ENCODE results near the gene BUB1B.

BUB1B gene

DNA sequence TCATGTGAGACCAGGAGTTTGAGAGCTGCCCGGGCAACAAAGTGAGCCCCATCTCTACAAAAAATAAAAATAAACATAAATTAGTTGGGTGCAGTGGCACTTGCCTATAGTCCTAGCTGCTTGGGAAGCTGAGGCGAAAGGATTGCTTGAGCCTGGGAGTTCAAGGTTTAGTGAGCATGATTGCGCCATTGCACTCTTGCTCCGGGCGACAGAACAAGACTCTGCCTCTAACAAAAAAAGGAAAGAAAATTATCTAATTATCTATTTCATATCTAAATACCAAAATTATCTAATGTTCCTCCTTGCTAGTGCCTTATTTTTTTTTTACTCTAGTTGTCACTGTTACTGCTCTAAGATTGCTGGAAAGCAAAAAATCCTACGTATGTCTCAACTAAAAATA lies 61.3 kb downstream of the BUB1B start:
- H3K36me3 ChIP-seq (ENCODE audit: control insufficient read depth, insufficient read depth, low read length) = no peaks in the 10 kb centered on the region
- no peak for DNase-seq
- H3K9me3 ChIP-seq (ENCODE audit: control insufficient read depth, low read length) = no peaks in the 10 kb centered on the region
- no peak overlapping the region for H3K4me3 ChIP-seq (ENCODE audit: insufficient read depth, low read depth, low read length, poor library complexity, severe bottlenecking)
- no peaks in the 10 kb centered on the region for H3K27me3 ChIP-seq (replicated peaks; ENCODE audit: control insufficient read depth, insufficient read depth, low read length, poor library complexity, severe bottlenecking)
- H3K27ac ChIP-seq (ENCODE audit: insufficient read depth, low read length, poor library complexity, severe bottlenecking) = no peak overlapping the region
- no peaks in the 10 kb centered on the region for H3K4me1 ChIP-seq (ENCODE audit: control insufficient read depth, insufficient read depth, low read length, poor library complexity, severe bottlenecking)

DNA sequence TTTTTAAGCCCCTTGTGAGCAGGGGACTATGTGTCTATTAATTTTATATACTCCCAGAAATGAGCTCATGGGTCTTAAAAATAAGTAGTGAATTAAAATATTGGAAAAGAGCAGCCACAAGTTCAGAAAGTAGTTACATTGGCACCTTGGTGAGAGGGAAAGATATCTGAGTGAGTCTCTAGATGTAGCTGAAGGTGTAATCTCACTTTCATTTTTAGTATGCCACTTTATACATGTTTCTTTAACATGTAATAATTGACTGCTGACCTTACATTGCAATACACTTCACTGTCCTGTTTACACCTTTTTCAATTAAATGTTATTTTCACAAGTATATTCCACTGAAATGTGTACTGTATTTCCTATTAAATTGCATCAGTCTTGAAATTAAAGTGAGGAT lies 65.9 kb downstream of the BUB1B start:
- no peak for DNase-seq
- H3K4me1 ChIP-seq (ENCODE audit: control insufficient read depth, insufficient read depth, low read length, poor library complexity, severe bottlenecking) = no peaks in the 10 kb centered on the region
- no peaks in the 10 kb centered on the region for H3K9me3 ChIP-seq (ENCODE audit: control insufficient read depth, low read length)
- H3K27ac ChIP-seq (ENCODE audit: insufficient read depth, low read length, poor library complexity, severe bottlenecking) = no peak overlapping the region
- no peak overlapping the region for H3K4me3 ChIP-seq (ENCODE audit: insufficient read depth, low read depth, low read length, poor library complexity, severe bottlenecking)
- no peaks in the 10 kb centered on the region for H3K27me3 ChIP-seq (replicated peaks; ENCODE audit: control insufficient read depth, insufficient read depth, low read length, poor library complexity, severe bottlenecking)
- H3K36me3 ChIP-seq (ENCODE audit: control insufficient read depth, insufficient read depth, low read length) = no peaks in the 10 kb centered on the region

DNA sequence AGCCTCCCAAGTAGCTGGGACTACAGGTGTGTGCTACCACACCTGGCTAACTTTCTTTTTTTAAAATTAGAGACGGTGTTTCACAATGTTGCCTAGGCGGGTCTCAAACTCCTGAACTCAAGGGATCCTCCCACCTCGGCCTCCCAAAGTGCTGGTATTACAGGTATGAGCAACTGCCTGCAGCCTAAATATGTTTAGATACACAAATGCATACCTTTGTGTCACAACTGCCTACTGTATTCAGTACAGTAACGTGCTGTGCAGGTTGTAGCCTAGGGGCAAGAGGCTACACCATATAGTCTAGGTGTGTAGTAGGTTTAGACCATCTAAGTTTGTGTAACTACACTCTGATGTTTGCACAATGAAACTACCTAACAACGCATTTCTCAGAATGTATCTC lies 68.4 kb downstream of the BUB1B start:
- H3K36me3 ChIP-seq (ENCODE audit: control insufficient read depth, insufficient read depth, low read length) = no peaks in the 10 kb centered on the region
- DNase-seq = no peak
- H3K9me3 ChIP-seq (ENCODE audit: control insufficient read depth, low read length) = no peaks in the 10 kb centered on the region
- H3K27ac ChIP-seq (ENCODE audit: insufficient read depth, low read length, poor library complexity, severe bottlenecking) = no peak overlapping the region
- H3K4me1 ChIP-seq (ENCODE audit: control insufficient read depth, insufficient read depth, low read length, poor library complexity, severe bottlenecking) = no peaks in the 10 kb centered on the region
- no peak overlapping the region for H3K4me3 ChIP-seq (ENCODE audit: insufficient read depth, low read depth, low read length, poor library complexity, severe bottlenecking)
- H3K27me3 ChIP-seq (replicated peaks; ENCODE audit: control insufficient read depth, insufficient read depth, low read length, poor library complexity, severe bottlenecking) = no peaks in the 10 kb centered on the region

DNA sequence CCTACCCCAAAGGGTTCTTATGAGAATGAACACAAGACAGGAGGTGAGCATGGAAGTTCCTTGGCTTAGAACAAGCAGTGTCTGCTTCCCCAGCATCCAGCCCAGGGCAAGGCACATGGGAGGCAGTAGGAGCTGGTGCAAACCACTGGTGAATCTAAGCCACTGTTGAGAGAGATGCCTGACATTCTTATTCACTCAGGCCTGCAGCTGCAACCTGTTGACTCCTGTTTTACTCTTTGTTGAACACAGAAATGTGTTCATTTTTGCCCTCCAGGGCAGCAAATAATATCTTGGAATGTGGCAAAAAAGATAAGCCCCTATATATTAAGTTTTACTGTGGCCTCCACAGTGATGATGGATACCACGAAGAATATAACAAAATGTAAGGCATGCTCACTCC lies 69.1 kb downstream of the BUB1B start:
- Histone ChIP-seq H3K4me3 (ENCODE audit: insufficient read depth, low read depth, low read length, poor library complexity, severe bottlenecking) (no peak overlapping the region), H3K4me1 (ENCODE audit: control insufficient read depth, insufficient read depth, low read length, poor library complexity, severe bottlenecking) (no peaks in the 10 kb centered on the region), H3K36me3 (ENCODE audit: control insufficient read depth, insufficient read depth, low read length) (no peaks in the 10 kb centered on the region), H3K27ac (ENCODE audit: insufficient read depth, low read length, poor library complexity, severe bottlenecking) (no peak overlapping the region), H3K9me3 (ENCODE audit: control insufficient read depth, low read length) (no peaks in the 10 kb centered on the region), H3K27me3 (replicated peaks; ENCODE audit: control insufficient read depth, insufficient read depth, low read length, poor library complexity, severe bottlenecking) (no peaks in the 10 kb centered on the region)
- no peak for DNase-seq

DNA sequence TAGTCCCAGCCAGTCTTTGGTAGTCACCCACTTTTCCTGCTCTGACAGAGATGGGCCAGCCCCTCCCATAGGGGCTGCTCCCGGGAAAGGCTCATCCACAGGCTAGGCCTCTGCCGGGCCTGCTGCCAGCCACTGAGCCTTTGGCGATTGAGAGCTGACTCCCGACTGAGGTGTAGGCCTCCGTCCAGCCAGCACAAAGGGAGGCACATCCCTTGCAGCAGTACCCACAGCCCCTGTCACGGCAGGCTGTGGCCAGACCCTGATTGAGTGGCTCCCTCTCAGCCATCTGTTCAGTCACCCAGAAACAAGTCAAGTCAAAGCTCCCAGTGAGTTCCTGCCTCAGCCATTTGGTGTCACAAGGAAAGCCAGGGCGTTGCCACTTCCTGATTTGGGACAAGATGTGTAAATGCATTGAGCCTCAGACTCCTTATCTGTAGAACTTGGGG lies 71.8 kb downstream of the BUB1B start:
- Histone ChIP-seq H3K4me3 (ENCODE audit: insufficient read depth, low read depth, low read length, poor library complexity, severe bottlenecking) (no peak overlapping the region), H3K36me3 (ENCODE audit: control insufficient read depth, insufficient read depth, low read length) (no peaks in the 10 kb centered on the region), H3K27me3 (replicated peaks; ENCODE audit: control insufficient read depth, insufficient read depth, low read length, poor library complexity, severe bottlenecking) (no peaks in the 10 kb centered on the region), H3K4me1 (ENCODE audit: control insufficient read depth, insufficient read depth, low read length, poor library complexity, severe bottlenecking) (no peaks in the 10 kb centered on the region), H3K9me3 (ENCODE audit: control insufficient read depth, low read length) (no peaks in the 10 kb centered on the region), H3K27ac (ENCODE audit: insufficient read depth, low read length, poor library complexity, severe bottlenecking) (no peak overlapping the region)
- no peak for DNase-seq

DNA sequence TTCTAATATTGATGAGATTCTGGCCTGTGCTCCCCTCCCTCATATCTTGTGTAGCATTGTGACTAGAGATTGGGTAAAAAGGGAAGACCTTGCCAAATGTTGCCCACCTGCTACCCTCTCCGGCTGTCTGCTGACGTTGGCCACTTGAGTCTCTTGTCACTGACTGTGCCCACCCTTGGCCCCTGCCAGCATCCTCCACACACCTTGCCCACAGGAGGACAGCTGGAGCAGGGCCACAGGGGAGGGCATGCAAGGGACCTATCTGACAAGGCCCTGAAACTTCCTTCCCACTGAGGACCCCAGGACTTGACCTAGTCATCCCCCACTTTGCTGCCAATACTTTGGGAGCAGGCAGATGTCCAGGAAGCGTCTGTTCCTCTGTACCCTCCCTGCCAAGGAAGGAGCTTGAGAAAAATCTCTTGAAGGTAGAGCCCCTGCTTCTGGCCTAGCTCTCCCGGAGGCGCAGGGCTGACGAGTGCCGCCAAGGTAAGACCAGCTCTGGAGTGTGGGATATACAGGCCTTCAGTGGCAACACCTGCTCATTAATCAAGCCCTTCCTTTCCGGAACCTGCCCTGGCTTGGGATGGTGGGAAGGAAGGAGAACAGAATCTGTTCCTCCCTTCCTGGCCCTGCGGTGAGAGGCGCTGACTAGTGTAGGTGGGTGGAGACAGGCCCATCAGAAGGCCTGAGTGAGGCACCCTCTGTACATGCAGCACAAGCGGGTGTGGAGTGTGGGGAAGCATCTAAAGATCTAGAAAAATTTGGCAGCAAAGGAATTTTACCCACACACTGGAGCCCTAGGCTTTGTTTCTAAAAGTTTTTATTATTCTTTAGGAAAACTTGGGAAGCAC lies 73.1 kb downstream of the BUB1B start:
- peaks cover 2% of the 10 kb centered on the region for H3K27me3 ChIP-seq (replicated peaks; ENCODE audit: control insufficient read depth, insufficient read depth, low read length, poor library complexity, severe bottlenecking)
- no peaks in the 10 kb centered on the region for H3K36me3 ChIP-seq (ENCODE audit: control insufficient read depth, insufficient read depth, low read length)
- no peaks in the 10 kb centered on the region for H3K9me3 ChIP-seq (ENCODE audit: control insufficient read depth, low read length)
- H3K4me3 ChIP-seq (ENCODE audit: insufficient read depth, low read depth, low read length, poor library complexity, severe bottlenecking) = no peak overlapping the region
- DNase-seq = no peak
- H3K4me1 ChIP-seq (ENCODE audit: control insufficient read depth, insufficient read depth, low read length, poor library complexity, severe bottlenecking) = peaks cover under 1% of the 10 kb centered on the region
- no peak overlapping the region for H3K27ac ChIP-seq (ENCODE audit: insufficient read depth, low read length, poor library complexity, severe bottlenecking)

DNA sequence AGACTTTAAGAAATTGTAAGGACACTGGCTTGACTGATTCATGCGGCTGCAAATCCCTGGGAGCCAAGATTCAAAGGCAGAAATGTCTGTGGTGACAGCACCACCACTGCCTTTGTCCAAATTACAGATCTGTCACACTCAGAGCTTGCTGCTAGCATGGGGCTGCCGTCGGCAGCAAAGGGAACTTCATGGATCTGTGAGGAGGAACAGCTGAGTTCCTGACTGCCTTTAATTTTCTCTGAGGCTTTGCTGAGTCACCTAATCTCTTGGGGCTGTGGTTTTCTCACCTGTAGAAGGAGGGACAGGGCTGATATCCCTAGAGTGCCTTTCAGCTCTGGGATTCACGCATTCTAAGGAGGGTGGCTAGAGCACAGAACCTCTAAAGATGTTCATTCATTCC lies 73.9 kb downstream of the BUB1B start:
- no peaks in the 10 kb centered on the region for H3K36me3 ChIP-seq (ENCODE audit: control insufficient read depth, insufficient read depth, low read length)
- DNase-seq = no peak
- H3K4me3 ChIP-seq (ENCODE audit: insufficient read depth, low read depth, low read length, poor library complexity, severe bottlenecking) = no peak overlapping the region
- H3K9me3 ChIP-seq (ENCODE audit: control insufficient read depth, low read length) = no peaks in the 10 kb centered on the region
- H3K27me3 ChIP-seq (replicated peaks; ENCODE audit: control insufficient read depth, insufficient read depth, low read length, poor library complexity, severe bottlenecking) = peaks cover 6% of the 10 kb centered on the region
- H3K4me1 ChIP-seq (ENCODE audit: control insufficient read depth, insufficient read depth, low read length, poor library complexity, severe bottlenecking) = peaks cover 6% of the 10 kb centered on the region
- H3K27ac ChIP-seq (ENCODE audit: insufficient read depth, low read length, poor library complexity, severe bottlenecking) = no peak overlapping the region

DNA sequence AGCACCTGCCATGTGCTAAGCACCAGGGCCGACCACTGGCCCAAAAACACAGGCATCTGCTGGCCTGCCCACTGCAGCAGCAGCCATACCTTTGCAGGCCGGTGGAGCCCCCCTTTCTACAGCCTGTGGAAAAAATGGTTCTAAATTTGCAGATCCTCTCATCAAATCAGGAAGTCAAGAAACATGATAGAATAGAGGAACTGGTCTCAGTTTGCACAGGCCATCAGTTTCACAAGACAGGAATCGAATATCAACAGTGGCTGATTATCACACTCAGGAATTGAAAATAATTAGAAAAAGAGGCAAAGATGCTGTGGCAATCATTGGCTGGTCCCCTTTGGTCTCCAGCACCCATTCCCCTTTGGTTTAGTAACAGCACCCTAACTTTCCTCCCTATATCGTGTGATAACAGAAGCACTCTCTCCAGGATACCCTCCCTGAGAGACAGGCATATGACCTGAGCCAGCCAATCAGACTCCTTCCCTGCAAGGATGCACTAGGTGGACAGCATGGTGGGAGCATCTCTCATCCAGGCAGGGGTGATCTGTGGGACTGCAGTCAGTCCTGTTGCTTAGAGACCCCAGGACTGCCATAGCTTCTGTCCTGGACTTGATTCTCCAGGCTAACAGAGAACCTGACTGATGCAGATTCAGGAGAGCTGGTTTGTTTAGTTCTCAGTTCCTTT lies 74.5 kb downstream of the BUB1B start:
- Histone ChIP-seq H3K4me1 (ENCODE audit: control insufficient read depth, insufficient read depth, low read length, poor library complexity, severe bottlenecking) (peaks cover 6% of the 10 kb centered on the region), H3K27me3 (replicated peaks; ENCODE audit: control insufficient read depth, insufficient read depth, low read length, poor library complexity, severe bottlenecking) (peaks cover 6% of the 10 kb centered on the region), H3K36me3 (ENCODE audit: control insufficient read depth, insufficient read depth, low read length) (no peaks in the 10 kb centered on the region), H3K27ac (ENCODE audit: insufficient read depth, low read length, poor library complexity, severe bottlenecking) (no peak overlapping the region), H3K4me3 (ENCODE audit: insufficient read depth, low read depth, low read length, poor library complexity, severe bottlenecking) (no peak overlapping the region), H3K9me3 (ENCODE audit: control insufficient read depth, low read length) (no peaks in the 10 kb centered on the region)
- no peak for DNase-seq

DNA sequence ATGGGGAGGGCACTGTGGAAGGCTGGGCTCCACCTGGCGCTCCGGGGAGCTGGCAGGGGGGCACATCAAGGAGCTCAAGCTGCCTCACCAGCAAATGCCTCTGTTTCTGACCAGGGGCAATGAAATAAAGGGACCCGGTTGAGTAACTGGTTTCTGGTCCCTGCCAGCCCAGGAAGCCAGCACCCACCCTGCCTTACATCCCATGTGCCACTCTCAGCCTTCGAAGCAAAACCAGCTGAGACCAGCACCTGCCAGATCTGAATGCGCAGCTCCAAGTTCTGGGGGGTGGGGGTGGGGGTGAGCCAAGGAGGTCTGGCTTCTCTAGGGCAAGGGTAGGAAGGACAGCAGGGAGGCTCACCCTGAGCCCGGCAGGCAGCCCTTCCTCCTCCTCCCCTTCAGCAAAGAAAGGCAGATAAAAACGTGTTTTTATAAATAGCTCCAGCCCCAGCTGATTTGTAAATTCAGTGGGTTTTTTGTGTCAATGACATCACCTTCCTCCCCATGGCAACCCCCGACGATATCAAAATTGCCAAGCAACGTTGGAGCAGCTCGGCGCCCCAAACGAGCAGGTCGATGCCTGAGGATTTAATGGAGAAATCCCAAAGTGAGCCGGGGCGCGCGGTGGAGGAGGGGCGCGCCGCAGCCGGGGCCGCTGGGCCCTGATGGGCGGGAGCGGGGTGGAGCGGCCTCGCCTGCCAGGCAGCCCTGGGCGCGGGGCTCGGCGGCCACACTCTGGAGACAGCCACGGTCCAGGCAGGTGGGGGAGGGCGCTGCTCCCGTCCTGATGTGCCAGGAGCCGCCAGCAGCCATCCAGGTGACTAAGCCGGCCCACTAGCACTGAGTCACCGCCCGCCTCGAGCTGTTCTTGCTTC lies 77.9 kb downstream of the BUB1B start, which contains the start of gene PAK6:
PAK6 (plus strand) TSS at position 532 of the 872 bp plus-strand sequence. CDS start 25,723 bp downstream, outside the sequence.
- DNase-seq = no peak
- Histone ChIP-seq H3K27ac (ENCODE audit: insufficient read depth, low read length, poor library complexity, severe bottlenecking) (no peak within 1 kb of the TSS), H3K4me1 (ENCODE audit: control insufficient read depth, insufficient read depth, low read length, poor library complexity, severe bottlenecking) (peaks cover 6% of the 10 kb centered on the region)

More for the DNA sequence above, 77.9 kb downstream of the BUB1B start, which contains the start of gene PAK6:
- H3K9me3 ChIP-seq (ENCODE audit: control insufficient read depth, low read length) = no peaks in the 10 kb centered on the region
- no peak within 1 kb of the TSS for H3K4me3 ChIP-seq (ENCODE audit: insufficient read depth, low read depth, low read length, poor library complexity, severe bottlenecking)
- peaks cover 6% of the 10 kb centered on the region for H3K27me3 ChIP-seq (replicated peaks; ENCODE audit: control insufficient read depth, insufficient read depth, low read length, poor library complexity, severe bottlenecking)
- H3K36me3 ChIP-seq (ENCODE audit: control insufficient read depth, insufficient read depth, low read length) = no peaks in the 10 kb centered on the region

Measured in effector memory CD4-positive, alpha-beta T cell (primary cell).